Measurements from ENCODE around the gene FBXO11. TPM values are rescaled to one million over a fixed set of nuclear protein-coding genes. Genes with fewer than 3 reads are reported as not detected.
A peak's percentile ranks its signal among the peaks of the same experiment; 100 is the strongest.
"Not testable (repeated sequence)": the region's sequence is repeated elsewhere in the genome, so short reads cannot be mapped to it uniquely, and the experiment has no call there.

FBXO11 gene
- total RNA-seq, 1 donor: 57.9 TPM

DNA sequence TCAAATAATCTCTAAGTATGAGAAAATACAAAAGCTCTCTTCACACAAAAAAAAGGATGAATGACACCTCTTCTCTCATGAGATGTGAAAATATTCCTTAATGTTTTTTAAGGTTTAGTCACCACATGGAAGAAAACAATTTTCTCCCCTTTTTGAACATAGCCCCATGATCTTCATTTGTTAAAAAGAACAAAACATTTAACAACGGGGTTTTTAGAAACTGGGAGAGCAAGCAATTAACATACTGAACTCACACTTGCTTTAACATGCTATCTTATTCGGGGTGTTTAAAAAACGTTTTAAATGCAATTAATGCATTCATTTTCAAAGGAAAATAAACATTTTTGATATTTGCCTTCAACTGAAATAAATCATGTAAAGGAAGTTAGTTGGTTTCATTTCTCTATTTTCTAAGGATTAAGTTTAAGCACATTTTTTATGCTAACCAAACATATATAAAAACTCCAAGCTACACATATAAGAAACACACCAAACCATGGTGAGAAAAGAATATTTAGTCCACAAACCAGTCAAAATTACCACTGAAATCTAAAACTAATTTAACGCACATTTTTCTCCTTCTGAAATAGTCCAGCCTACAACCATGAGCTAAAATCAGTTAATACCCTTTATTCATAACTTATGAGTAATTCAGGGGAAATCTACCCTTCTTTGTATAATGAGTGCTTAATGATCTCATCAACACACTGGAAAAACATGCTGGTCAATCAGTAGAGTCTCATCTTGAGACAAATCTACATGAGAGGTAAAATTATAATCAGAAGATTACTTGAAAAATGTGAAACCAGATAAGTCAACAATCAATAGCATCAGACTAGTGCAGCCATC is 8.2 kb downstream of the FBXO11 start:
- no peak for DNase-seq (ENCODE audit: insufficient read length, low spot score, missing footprints)
- TF ChIP-seq CTCF (IDR thresholded peaks at IDR 0.05; ENCODE audit: extremely low read depth, low read depth, low read length): no peak
- Histone ChIP-seq H3K27ac (ENCODE audit: low read depth, low read length) (no peak overlapping the region), H4K20me1 (ENCODE audit: insufficient read depth, low read length) (peaks cover 74% of the 10 kb centered on the region), H3K79me2 (ENCODE audit: insufficient read depth, low read length) (peaks cover 93% of the 10 kb centered on the region), H3K27me3 (ENCODE audit: insufficient read depth, low read length) (no peaks in the 10 kb centered on the region), H3K4me3 (ENCODE audit: insufficient read depth, low read length) (no peak overlapping the region), H3K4me2 (ENCODE audit: insufficient read depth, low read length) (peak overlapping the region; percentile 30), H3K4me1 (ENCODE audit: insufficient read depth, low read length) (peaks cover 14% of the 10 kb centered on the region), H2AFZ (ENCODE audit: low read length) (no peak overlapping the region), H3K9me3 (ENCODE audit: low read depth, low read length) (no peaks in the 10 kb centered on the region), H3K36me3 (ENCODE audit: insufficient read depth, low read length) (no peaks in the 10 kb centered on the region)

DNA sequence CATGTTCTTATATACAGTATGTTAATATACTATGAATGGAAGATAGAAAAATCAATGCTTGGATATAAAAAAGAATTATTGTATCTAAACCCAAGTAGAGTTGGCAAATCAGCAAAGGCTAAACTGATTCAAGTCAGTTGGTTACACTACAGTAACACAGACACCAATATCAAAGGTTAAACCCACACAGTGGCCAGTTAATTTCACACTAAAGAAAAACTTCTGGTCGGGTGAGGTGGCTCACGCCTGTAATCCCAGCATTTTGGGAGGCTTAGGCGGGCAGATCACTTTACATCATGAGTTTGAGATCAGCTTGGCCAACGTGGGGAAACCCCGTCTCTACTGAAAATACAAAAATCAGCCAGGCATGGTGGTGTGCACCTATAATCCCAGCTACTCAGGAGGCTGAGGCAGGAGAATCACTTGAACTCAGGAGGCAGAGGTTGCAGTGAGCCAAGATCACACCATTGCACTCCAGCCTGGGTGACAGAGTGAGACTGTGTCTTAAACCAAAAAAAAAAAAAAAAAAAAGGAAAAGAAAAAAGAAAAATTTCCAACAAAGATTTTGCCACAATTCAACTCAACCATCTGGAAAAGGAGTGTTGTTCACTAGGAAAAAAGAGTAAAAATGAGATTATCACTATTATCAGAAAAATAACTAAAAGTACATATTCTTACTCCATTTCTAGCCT is 9.0 kb downstream of the FBXO11 start:
- H4K20me1 ChIP-seq (ENCODE audit: insufficient read depth, low read length): peaks cover 74% of the 10 kb centered on the region
- not testable (repeated sequence) for H3K4me2 ChIP-seq (ENCODE audit: insufficient read depth, low read length); H3K36me3 ChIP-seq (ENCODE audit: insufficient read depth, low read length)

DNA sequence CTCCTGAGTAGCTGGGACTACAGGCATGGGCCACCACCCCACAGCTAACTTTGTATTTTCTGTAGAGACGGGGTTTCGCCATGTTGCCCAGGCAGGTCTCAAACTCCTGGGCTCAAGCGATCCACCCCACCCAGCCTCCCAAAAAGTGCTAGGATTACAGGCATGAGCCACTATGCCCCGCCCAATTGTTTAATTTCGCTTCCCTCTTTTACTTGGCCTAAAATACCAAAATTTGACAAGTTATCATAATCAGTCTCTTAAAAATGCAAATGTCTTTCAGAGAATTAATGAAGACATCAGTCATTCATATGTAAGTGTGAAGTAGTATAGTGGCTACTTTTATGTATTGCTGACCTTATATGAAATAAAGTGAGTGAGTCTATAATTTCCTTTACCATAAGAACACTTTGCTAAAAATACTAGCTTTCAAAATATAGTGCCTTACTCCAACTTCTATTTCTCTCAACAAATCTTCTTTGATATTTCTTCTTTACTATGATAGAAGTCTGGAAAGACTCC is 9.8 kb downstream of the FBXO11 start:
- peaks cover 28% of the 10 kb centered on the region for H3K4me1 ChIP-seq (ENCODE audit: insufficient read depth, low read length)
- H2AFZ ChIP-seq (ENCODE audit: low read length): no peak overlapping the region
- H3K9me3 ChIP-seq (ENCODE audit: low read depth, low read length): no peaks in the 10 kb centered on the region
- H3K4me2 ChIP-seq (ENCODE audit: insufficient read depth, low read length): no peak overlapping the region
- H3K79me2 ChIP-seq (ENCODE audit: insufficient read depth, low read length): peaks cover 93% of the 10 kb centered on the region
- no peak overlapping the region for H3K27ac ChIP-seq (ENCODE audit: low read depth, low read length)
- TF ChIP-seq CTCF (IDR thresholded peaks at IDR 0.05; ENCODE audit: extremely low read depth, low read depth, low read length): no peak
- H3K36me3 ChIP-seq (ENCODE audit: insufficient read depth, low read length): no peaks in the 10 kb centered on the region
- peaks cover 75% of the 10 kb centered on the region for H4K20me1 ChIP-seq (ENCODE audit: insufficient read depth, low read length)
- DNase-seq (ENCODE audit: insufficient read length, low spot score, missing footprints): no peak
- no peak overlapping the region for H3K4me3 ChIP-seq (ENCODE audit: insufficient read depth, low read length)
- H3K27me3 ChIP-seq (ENCODE audit: insufficient read depth, low read length): no peaks in the 10 kb centered on the region

More for the DNA sequence above, 9.0 kb downstream of the FBXO11 start:
- H3K79me2 ChIP-seq (ENCODE audit: insufficient read depth, low read length): peaks cover 93% of the 10 kb centered on the region
- not testable (repeated sequence) for DNase-seq (ENCODE audit: insufficient read length, low spot score, missing footprints); H3K27ac ChIP-seq (ENCODE audit: low read depth, low read length); H3K27me3 ChIP-seq (ENCODE audit: insufficient read depth, low read length); H2AFZ ChIP-seq (ENCODE audit: low read length); H3K4me3 ChIP-seq (ENCODE audit: insufficient read depth, low read length); H3K9me3 ChIP-seq (ENCODE audit: low read depth, low read length)
- peaks cover 20% of the 10 kb centered on the region for H3K4me1 ChIP-seq (ENCODE audit: insufficient read depth, low read length)

- peaks cover 77% of the 10 kb centered on the region for H4K20me1 ChIP-seq (ENCODE audit: insufficient read depth, low read length)
- H3K27ac ChIP-seq (ENCODE audit: low read depth, low read length): no peak overlapping the region
- H3K4me2 ChIP-seq (ENCODE audit: insufficient read depth, low read length): no peak overlapping the region
- H3K36me3 ChIP-seq (ENCODE audit: insufficient read depth, low read length): no peaks in the 10 kb centered on the region
- H3K4me1 ChIP-seq (ENCODE audit: insufficient read depth, low read length): peaks cover 29% of the 10 kb centered on the region
- no peaks in the 10 kb centered on the region for H3K27me3 ChIP-seq (ENCODE audit: insufficient read depth, low read length)
- no peak for DNase-seq (ENCODE audit: insufficient read length, low spot score, missing footprints)
- H3K79me2 ChIP-seq (ENCODE audit: insufficient read depth, low read length): peaks cover 100% of the 10 kb centered on the region
- no peak overlapping the region for H2AFZ ChIP-seq (ENCODE audit: low read length)
- H3K4me3 ChIP-seq (ENCODE audit: insufficient read depth, low read length): no peak overlapping the region
- no peaks in the 10 kb centered on the region for H3K9me3 ChIP-seq (ENCODE audit: low read depth, low read length)
- no peak for TF ChIP-seq CTCF (IDR thresholded peaks at IDR 0.05; ENCODE audit: extremely low read depth, low read depth, low read length)
Observed at GRCh38 chr2:47893771-47894170, 12.5 kb downstream of the FBXO11 start.

All from osteoblast (primary cell).